IMR-90 (cell line): ENCODE data around the gene TMBIM1.
"Not testable (repeated sequence)": the region's sequence is repeated elsewhere in the genome, so short reads cannot be mapped to it uniquely, and the experiment has no call there.

Source experiments
- BHLHE40 ChIP-seq: fragments of 150-350 bp; IDR thresholded peaks from 2 replicates; pipeline ENCODE4 v1.6.1; 2016; ENCODE audit warnings: mild to moderate bottlenecking, low read depth, low read length
- MAFK ChIP-seq: IDR thresholded peaks from 2 replicates; pipeline ENCODE4 v1.6.1; 2012; ENCODE audit warnings: low read depth, low read length, improper control_type of control experiment
- NFE2L2 ChIP-seq: fragments of 150-350 bp; IDR thresholded peaks from 2 replicates; pipeline ENCODE4 v1.6.1; 2016; ENCODE audit warnings: low read depth, mild to moderate bottlenecking, low read length
- POLR2A ChIP-seq: IDR thresholded peaks from 2 replicates; pipeline ENCODE4 v1.6.1; 2012; ENCODE audit warnings: mild to moderate bottlenecking, low read depth, low read length
- RAD21 ChIP-seq: IDR thresholded peaks from 2 replicates; pipeline ENCODE4 v1.6.1; 2012; ENCODE audit warnings: low read length, improper control_type of control experiment
- RCOR1 ChIP-seq: IDR thresholded peaks from 2 replicates; pipeline ENCODE4 v1.6.1; 2012; ENCODE audit warnings: mild to moderate bottlenecking, low read length, improper control_type of control experiment; ENCODE audit not compliant: insufficient replicate concordance
- SMC3 ChIP-seq: fragments of 150-350 bp; IDR thresholded peaks from 2 replicates; pipeline ENCODE4 v1.6.1; 2016; ENCODE audit warnings: low read depth, mild to moderate bottlenecking, antibody characterized with exemption, low read length, moderate library complexity
- USF2 ChIP-seq: fragments of 150-350 bp; IDR thresholded peaks from 2 replicates; pipeline ENCODE4 v1.6.1; 2017; ENCODE audit warnings: mild to moderate bottlenecking, antibody characterized with exemption, low read length, low read depth
- TF ChIP-seq, protein P1 (sequence below): conservative IDR thresholded peaks from 2 replicates; pipeline ENCODE4 v1.5.1; 2012; ENCODE audit warnings: mild to moderate bottlenecking, low read depth, low read length, improper control_type of control experiment

GRCh38 chr2:218273214-218273907 is 18.9 kb downstream of the TMBIM1 start:
- TF ChIP-seq, protein P1, sequence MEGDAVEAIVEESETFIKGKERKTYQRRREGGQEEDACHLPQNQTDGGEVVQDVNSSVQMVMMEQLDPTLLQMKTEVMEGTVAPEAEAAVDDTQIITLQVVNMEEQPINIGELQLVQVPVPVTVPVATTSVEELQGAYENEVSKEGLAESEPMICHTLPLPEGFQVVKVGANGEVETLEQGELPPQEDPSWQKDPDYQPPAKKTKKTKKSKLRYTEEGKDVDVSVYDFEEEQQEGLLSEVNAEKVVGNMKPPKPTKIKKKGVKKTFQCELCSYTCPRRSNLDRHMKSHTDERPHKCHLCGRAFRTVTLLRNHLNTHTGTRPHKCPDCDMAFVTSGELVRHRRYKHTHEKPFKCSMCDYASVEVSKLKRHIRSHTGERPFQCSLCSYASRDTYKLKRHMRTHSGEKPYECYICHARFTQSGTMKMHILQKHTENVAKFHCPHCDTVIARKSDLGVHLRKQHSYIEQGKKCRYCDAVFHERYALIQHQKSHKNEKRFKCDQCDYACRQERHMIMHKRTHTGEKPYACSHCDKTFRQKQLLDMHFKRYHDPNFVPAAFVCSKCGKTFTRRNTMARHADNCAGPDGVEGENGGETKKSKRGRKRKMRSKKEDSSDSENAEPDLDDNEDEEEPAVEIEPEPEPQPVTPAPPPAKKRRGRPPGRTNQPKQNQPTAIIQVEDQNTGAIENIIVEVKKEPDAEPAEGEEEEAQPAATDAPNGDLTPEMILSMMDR, result not testable (repeated sequence)
- TF ChIP-seq USF2, RCOR1, MAFK, POLR2A, BHLHE40, SMC3, NFE2L2, RAD21: not testable (repeated sequence)
